Chondrocyte (in vitro differentiated cells): ENCODE measurements around the gene INPP4B. TPM values are rescaled to one million over a fixed set of nuclear protein-coding genes. Genes with fewer than 3 reads are reported as not detected.

Source experiments
- DNase-seq: peaks from one replicate; pipeline ENCODE4 v3.0.0; 2021; ENCODE audit warnings: mixed read lengths, low spot score
- H3K27ac Mint-ChIP-seq: one replicate; pipeline ENCODE4 v1.8.0; 2021; ENCODE audit warnings: mild to moderate bottlenecking, moderate library complexity, mixed read lengths; ENCODE audit not compliant: unreplicated experiment
- H3K27me3 Mint-ChIP-seq: 2 replicates; pipeline ENCODE4 v1.8.0; 2021; ENCODE audit warnings: low read depth, mixed read lengths
- H3K36me3 Mint-ChIP-seq: 2 replicates; pipeline ENCODE4 v1.8.0; 2021; ENCODE audit warnings: low read depth, mixed read lengths
- H3K4me1 Mint-ChIP-seq: 2 replicates; pipeline ENCODE4 v1.8.0; 2021; ENCODE audit warnings: low read depth, mild to moderate bottlenecking, mixed read lengths
- H3K4me3 Mint-ChIP-seq: one replicate; pipeline ENCODE4 v1.8.0; 2021; ENCODE audit warnings: mild to moderate bottlenecking, moderate library complexity, mixed read lengths; ENCODE audit not compliant: unreplicated experiment
- H3K9me3 Mint-ChIP-seq: 2 replicates; pipeline ENCODE4 v1.8.0; 2021; ENCODE audit warnings: low read depth, mixed read lengths
- total RNA-seq: library from RNA; stranded (reverse); gene quantifications from 3 replicates; pipeline ENCODE4 v1.2.1, GENCODE V29; 2021
- TF ChIP-seq, protein P1 (sequence below): fragments of 200-600 bp; sonication (generic); IDR thresholded peaks from 2 replicates; pipeline ENCODE4 v1.5.0; 2021; ENCODE audit warnings: antibody characterized with exemption, mild to moderate bottlenecking, moderate library complexity

Gene INPP4B
- total RNA-seq, 1 donor from 2014 or later, result 30.0 TPM

- H3K4me3 Mint-ChIP-seq, result peak overlapping the region; percentile 7
- no peak overlapping the region for H3K27ac Mint-ChIP-seq
- no peaks in the 10 kb centered on the region for H3K27me3 Mint-ChIP-seq
- H3K9me3 Mint-ChIP-seq, result peaks cover 4% of the 10 kb centered on the region
- H3K36me3 Mint-ChIP-seq, result no peaks in the 10 kb centered on the region
- H3K4me1 Mint-ChIP-seq, result peaks cover 33% of the 10 kb centered on the region
- TF ChIP-seq, protein P1, sequence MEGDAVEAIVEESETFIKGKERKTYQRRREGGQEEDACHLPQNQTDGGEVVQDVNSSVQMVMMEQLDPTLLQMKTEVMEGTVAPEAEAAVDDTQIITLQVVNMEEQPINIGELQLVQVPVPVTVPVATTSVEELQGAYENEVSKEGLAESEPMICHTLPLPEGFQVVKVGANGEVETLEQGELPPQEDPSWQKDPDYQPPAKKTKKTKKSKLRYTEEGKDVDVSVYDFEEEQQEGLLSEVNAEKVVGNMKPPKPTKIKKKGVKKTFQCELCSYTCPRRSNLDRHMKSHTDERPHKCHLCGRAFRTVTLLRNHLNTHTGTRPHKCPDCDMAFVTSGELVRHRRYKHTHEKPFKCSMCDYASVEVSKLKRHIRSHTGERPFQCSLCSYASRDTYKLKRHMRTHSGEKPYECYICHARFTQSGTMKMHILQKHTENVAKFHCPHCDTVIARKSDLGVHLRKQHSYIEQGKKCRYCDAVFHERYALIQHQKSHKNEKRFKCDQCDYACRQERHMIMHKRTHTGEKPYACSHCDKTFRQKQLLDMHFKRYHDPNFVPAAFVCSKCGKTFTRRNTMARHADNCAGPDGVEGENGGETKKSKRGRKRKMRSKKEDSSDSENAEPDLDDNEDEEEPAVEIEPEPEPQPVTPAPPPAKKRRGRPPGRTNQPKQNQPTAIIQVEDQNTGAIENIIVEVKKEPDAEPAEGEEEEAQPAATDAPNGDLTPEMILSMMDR, result no peak
- no peak for DNase-seq
Observed at GRCh38 chr4:142565771-142566170, 280.3 kb downstream of the INPP4B start.

GRCh38 chr4:142563682-142564291, 282.3 kb downstream of the INPP4B start:
- TF ChIP-seq, protein P1, result no peak
- Mint-ChIP-seq H3K4me3 (no peak overlapping the region), H3K27ac (no peak overlapping the region)

DNA sequence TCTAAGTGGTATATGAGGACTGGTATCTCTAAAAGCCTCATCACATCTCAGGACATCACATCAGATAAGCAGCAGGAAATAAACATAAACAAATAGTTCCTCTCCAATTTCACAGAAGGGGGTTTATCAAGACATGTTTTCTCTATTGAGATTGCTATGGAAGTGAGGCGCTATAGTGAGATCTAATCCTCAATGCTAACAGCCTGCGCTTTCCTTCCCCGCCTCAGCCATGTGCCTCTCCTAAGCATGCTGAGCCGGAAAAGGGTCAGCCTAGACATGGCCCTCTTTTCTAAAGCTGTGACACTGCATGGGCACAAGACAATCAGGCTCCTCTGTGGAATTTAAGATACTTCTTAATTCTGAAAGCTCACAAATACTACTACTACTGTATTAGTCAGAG, 286.1 kb downstream of the INPP4B start:
- DNase-seq, result no peak
- TF ChIP-seq, protein P1, result no peak
- Mint-ChIP-seq H3K4me1 (peaks cover 24% of the 10 kb centered on the region), H3K9me3 (peaks cover 4% of the 10 kb centered on the region), H3K4me3 (no peak overlapping the region), H3K27ac (no peak overlapping the region), H3K36me3 (no peaks in the 10 kb centered on the region), H3K27me3 (no peaks in the 10 kb centered on the region)

More at GRCh38 chr4:142563682-142564291, 282.3 kb downstream of the INPP4B start:
- no peak for DNase-seq
- Mint-ChIP-seq H3K4me1 (peaks cover 43% of the 10 kb centered on the region), H3K36me3 (no peaks in the 10 kb centered on the region), H3K27me3 (no peaks in the 10 kb centered on the region), H3K9me3 (peaks cover 4% of the 10 kb centered on the region)

- Mint-ChIP-seq H3K4me1 (peaks cover 24% of the 10 kb centered on the region), H3K27me3 (no peaks in the 10 kb centered on the region), H3K36me3 (no peaks in the 10 kb centered on the region), H3K4me3 (no peak overlapping the region), H3K27ac (peak overlapping the region; percentile 8), H3K9me3 (peaks cover 4% of the 10 kb centered on the region)
- DNase-seq, result no peak
- TF ChIP-seq, protein P1, result no peak
Observed at GRCh38 chr4:142558851-142559250, 287.2 kb downstream of the INPP4B start.

DNA sequence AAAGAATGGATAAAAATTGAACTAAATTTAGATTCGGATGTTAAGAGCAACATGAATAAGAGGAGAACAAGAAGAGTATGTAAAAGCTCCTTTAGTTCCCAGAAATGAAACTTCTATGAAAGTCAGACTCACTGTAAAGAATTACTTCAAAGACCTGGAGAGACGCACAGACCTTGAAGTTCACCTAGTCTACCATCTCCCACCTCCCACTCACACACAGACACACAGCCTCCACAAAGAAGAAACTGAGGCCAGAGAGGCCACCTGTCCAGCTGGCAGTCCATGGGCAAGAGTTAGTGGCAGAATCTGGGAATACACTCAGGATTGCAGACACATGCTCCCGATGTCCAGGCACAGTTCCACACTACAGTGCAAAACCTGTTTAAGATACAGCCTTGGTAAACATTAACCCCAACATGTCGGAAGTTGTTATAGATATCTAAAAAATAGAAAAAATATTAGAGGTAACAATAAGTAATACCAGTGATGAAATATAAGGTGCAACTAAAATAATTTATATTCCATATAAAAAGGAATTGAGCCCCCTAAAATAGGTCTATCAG, 288.8 kb downstream of the INPP4B start:
- Mint-ChIP-seq H3K4me3 (no peak overlapping the region), H3K27ac (no peak overlapping the region), H3K4me1 (peaks cover 24% of the 10 kb centered on the region), H3K27me3 (no peaks in the 10 kb centered on the region), H3K36me3 (no peaks in the 10 kb centered on the region), H3K9me3 (no peaks in the 10 kb centered on the region)
- TF ChIP-seq, protein P1, result no peak
- DNase-seq, result no peak
